NCI-H1092 (cell line): ENCODE results near the gene AOC1.

Experiments used
- DNase-seq: peaks from one replicate; lab custom pipeline; 2025; lab: John Stamatoyannopoulos, UW

Gene AOC1

GRCh38 chr7:150835702-150836280 lies 16.5 kb upstream of the AOC1 start:
- no peak for DNase-seq

GRCh38 chr7:150838965-150839650 lies 13.2 kb upstream of the AOC1 start:
- no peak for DNase-seq

DNA sequence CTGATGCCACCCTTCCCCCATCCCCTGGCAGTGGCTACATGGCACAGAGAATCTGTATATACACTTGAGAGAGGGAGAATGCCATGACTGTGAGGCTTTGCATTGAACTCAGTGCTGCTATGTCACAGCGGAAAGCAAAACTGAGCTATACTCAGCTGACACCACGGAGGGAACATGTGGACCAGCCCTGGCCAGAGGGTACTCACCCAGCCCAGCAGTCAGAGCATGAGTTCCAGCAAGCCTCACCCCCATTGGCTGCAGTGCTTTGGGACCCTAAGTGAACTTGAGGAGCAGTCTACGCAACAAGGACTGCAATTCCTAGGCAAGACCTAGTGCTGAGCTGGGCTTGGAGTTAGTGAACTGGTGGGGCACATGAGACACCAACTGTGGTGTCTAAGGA lies 10.3 kb upstream of the AOC1 start:
- no peak for DNase-seq

- DNase-seq: no peak
Observed at GRCh38 chr7:150842716-150843115, 9.6 kb upstream of the AOC1 start.

DNA sequence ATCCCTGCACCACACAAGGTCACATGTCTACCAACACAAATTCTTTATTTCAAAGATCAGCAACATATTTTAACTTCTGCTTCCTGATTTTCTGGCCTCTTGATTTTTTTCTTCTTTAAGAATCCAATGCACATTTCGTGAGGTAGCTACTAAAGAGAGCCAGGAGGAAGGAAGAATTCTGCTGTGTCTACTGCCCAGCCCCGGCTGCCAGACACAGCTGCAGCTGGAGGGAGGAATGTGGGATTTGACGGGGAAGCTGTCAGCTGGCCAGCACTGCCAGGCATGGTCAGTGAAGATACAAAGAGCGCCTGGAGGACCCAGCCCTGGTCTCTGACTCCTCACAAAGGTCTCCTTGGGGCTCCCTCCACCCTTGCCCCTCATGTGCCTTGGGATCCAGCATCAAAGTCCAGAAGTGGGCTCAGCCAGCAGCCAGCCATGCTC lies 6.9 kb upstream of the AOC1 start:
- DNase-seq: no peak

DNA sequence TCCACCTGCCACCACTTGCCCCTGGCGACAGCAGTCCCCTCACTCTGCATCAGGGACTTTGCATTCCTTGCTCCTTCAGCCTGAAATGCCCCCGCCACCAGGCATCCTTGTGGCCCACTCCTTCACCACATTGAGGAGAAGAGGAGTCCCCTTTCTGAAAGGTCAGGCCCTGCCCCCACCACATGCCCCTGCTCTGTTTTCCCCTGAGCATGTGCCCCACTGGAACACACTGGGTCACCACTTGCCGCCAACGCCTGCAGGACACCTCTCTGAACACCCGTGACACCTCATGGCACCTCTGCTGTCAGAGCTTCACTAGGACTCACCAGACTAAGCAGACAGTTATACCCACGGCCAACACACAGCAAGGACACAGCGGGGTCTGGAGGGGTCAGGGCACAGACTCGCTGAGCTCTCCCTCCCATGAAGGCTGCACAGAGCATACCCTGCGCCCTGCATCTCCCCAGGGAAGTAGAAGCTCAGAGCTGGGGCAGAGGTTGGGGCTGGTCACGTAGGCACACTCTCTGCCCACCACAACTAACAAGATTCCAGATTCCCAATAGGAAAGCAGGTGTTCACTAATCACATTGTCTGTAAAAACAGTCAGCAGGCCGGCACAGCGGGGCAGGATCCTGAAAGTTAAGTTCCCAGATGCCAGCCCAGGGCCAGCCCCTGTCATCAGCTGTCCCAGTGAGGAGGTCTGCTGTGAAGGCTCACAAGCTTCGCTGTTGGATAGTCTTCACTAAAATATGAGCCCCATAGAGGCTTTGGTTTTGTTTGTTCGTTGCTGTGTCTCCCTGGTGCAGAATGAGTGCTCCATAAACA lies 5.8 kb upstream of the AOC1 start:
- DNase-seq: no peak

DNA sequence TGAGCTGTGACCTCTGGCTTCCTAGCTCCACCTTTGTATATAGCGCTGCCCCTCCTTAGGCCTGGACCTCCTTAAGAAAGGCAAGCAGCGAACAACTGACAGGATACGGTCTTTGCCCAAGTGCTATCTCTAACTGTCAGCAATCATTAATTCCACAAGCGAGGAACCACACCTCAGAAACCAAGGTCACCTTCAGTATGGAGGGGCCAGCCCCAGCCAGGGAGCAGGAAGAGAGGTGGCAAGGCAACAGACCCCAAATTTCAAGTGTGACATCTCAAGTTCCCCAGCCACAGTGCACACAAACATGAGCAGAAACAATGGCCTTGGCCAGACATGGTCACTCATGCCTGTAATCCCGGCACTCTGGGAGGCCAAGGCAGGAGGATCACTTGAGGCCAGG lies 4.8 kb upstream of the AOC1 start:
- no peak for DNase-seq

- no peak for DNase-seq
Observed at GRCh38 chr7:150848111-150848510, 4.2 kb upstream of the AOC1 start.

DNA sequence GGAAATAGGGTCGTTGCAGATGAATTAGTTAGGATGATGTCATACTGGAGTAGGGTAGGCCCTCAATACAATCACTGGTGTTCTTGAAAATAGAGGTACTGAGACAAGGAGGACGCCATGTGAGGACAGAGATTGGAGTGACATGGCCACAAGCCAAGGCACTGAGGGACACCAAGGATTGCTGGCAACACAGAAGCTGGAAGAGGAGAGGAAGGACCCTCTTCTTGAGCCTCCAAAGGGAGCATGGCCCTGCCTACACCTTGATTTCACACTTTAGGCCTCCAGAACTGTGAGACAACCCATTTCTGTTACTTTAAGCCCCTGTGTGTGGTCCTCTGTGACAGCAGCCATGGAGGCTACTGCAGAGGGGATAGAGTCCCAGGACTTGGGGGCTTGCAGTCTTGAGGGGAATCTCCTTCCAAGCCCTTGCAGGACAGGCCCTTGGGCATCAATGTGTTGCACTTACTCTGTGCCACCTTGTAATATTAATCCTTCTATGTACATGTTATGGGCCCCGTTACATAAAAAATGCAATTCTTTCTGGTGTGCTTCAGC lies 3.7 kb upstream of the AOC1 start:
- no peak for DNase-seq

GRCh38 chr7:150849204-150849775 lies 3.0 kb upstream of the AOC1 start:
- DNase-seq: no peak

- no peak for DNase-seq
Observed at GRCh38 chr7:150850273-150850672, 2.0 kb upstream of the AOC1 start.

DNA sequence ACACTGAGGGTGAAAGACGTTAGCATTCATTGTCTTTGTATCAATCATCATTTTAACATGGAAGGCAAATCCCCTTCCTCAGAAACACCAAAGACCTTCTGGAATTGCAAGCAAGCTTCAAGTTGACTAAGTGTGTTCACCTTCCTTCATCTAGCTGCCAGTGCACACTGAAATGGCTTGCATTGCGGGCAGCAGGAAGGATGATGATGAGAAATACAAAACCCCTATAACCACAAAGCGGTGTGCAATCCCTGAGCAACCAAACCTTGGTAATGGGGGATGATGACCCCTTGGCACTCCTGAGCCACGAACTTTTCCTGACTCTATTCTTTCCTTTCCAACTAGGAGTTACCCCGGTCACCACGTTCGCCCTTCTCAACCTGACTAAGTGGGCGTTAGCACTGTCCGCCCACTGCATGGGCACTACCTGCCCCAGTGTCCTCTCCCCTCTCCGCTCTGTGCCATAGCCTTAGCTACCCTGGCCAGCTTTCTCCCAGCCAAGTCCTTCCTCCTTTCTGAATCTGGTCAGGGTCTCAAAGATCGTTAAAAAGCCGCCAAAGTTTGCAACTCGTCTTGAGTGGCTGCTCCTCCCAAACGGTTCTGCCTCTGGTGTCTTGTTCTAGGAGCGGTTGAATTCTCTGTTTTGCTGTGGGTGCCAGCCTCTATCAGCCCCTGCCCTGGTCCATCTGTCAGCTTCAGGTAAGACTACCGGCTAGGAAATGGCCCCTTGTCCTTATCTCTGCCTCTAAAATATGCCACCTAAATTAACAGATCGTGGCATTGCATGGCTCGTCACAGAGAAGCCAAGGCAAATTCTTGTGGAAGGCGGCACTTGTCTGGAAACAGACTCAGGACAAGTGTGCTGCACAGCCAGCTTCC lies 586 bp upstream of the AOC1 start:
- DNase-seq: no peak

DNA sequence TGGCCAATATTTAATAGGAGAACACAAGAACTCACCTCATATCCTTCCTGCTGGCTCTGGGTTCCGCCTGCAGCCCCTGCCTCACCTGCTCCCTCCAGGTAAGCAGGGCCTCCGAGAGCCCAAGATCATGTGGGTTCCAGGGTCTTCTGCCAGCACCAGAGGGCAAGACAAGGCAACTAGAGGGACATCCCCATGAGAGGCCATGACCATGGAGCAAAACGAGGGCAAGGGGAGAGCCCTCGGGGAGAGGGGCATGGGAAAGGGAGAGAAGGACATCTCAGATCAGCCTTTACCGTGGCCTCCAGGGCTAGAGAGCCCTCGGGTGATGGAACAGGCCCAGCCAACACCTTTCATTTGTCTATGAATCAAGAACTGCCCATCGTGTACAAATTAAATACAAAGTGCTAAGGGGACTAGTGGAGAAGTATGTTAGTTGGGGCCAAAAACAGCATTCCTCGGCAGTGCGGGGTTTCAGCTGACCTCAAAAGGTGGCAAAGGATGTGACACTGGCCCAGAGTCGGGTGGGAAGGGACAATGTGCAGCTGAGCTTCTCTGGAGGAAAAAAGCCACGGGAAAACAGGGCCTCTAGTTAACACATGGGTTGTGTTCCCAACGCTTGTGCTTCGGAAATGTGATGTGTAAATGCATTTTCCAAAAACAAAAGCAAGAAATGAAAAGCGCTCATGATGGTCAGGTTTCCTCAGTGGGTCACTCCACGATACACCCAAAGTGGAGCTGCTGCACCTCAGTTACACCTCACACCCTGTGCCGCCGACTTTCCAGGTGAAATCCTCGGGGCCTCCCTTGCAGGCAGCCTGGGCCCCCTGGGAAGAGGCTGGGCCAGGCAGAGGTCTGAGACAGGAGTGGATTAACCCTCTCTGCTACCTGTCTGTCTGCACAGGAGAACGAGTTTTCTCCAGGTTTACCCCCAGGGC lies 2.0 kb downstream of the AOC1 start:
- DNase-seq: no peak

GRCh38 chr7:150855046-150855445 lies 2.7 kb downstream of the AOC1 start:
- no peak for DNase-seq

- no peak for DNase-seq
Observed at GRCh38 chr7:150855476-150856302, 3.4 kb downstream of the AOC1 start.

DNA sequence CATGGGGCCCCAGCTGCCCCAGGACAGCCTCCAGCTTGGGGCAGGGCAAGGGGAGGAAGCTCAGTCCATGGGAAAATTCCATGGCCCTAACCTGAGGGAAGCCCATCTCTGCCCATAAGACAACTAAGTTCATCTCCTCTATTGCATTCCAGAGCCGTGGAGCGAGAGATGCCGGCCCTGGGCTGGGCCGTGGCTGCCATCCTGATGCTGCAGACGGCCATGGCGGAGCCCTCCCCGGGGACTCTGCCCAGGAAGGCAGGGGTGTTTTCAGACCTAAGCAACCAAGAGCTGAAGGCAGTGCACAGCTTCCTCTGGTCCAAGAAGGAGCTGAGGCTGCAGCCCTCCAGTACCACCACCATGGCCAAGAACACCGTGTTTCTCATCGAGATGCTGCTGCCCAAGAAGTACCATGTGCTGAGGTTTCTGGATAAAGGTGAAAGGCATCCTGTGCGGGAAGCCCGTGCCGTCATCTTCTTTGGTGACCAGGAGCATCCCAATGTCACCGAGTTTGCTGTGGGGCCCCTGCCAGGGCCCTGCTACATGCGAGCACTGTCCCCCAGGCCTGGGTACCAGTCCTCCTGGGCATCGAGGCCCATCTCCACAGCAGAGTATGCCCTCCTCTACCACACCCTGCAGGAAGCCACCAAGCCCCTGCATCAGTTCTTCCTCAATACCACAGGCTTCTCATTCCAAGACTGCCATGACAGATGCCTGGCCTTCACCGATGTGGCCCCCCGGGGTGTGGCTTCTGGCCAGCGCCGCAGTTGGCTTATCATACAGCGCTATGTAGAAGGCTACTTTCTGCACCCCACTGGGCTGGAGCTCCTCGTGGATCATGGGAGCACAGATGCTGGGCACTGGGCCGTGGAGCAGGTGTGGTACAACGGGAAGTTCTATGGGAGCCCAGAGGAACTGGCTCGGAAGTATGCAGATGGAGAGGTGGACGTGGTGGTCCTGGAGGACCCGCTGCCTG lies 4.3 kb downstream of the AOC1 start:
- no peak for DNase-seq

DNA sequence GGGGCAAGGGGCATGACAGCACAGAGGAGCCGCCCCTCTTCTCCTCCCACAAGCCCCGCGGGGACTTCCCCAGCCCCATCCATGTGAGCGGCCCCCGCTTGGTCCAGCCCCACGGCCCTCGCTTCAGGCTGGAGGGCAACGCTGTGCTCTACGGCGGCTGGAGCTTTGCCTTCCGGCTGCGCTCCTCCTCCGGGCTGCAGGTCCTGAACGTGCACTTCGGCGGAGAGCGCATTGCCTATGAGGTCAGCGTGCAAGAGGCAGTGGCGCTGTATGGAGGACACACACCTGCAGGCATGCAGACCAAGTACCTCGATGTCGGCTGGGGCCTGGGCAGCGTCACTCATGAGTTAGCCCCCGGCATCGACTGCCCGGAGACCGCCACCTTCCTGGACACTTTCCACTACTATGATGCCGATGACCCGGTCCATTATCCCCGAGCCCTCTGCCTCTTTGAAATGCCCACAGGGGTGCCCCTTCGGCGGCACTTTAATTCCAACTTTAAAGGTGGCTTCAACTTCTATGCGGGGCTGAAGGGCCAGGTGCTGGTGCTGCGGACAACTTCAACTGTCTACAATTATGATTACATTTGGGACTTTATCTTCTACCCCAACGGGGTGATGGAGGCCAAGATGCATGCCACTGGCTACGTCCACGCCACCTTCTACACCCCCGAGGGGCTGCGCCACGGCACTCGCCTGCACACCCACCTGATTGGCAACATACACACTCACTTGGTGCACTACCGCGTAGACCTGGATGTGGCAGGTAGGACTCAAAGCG lies 5.1 kb downstream of the AOC1 start:
- DNase-seq: no peak
